Central memory CD4-positive, alpha-beta T cell (primary cell): ENCODE measurements around the gene MLXIP.
"Not testable (repeated sequence)": the region's sequence is repeated elsewhere in the genome, so short reads cannot be mapped to it uniquely, and the experiment has no call there.

ENCODE experiments used
- DNase-seq: peaks from one replicate; pipeline ENCODE4 v3.0.0; 2022

The MLXIP gene

DNA sequence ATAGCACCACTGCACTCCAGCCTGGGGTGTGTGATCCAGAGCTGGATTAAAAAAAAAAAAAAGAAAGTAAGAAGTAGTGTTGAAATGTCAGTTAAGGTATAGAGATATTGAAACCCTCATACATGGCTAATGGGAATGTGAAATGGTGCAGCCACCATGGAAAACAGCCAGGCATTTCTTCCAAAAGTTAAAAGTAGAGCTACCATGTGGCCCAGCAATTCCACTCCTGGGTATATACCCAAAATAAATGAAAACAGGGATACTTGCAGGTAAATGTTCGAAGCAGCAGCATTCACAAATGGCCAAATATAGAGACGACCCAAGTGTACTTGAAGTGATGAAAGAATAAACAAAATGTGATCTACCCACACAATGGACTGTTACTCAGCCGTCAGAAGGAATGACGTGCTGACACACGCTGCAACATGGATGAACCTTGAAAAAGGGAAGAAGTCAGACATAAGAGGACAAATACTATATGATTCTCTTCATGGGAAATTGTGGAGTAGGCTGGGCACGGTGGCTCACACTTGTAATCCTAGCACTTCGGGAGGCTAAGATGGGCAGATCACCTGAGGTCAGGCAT is 80.2 kb downstream of the MLXIP start:
- DNase-seq = no peak

DNA sequence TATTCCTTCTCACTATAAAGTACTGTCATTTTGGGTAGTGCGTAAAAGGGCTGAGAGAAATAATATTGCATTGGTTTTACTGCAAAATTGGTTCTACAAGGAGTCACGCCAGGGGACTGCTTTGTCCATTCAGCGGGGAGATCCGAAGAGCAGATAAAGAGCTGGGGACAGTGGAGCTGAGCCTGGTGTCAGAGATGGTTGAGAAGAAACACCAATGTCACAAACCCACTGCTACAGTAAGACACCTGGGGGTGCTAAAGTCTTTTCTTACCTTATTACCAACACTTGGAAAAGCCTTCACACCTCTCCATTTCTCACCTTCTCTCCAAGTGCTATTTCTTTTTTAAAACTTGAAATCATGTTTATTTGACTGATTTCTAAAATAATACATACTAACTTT is 81.3 kb downstream of the MLXIP start:
- DNase-seq = no peak

DNA sequence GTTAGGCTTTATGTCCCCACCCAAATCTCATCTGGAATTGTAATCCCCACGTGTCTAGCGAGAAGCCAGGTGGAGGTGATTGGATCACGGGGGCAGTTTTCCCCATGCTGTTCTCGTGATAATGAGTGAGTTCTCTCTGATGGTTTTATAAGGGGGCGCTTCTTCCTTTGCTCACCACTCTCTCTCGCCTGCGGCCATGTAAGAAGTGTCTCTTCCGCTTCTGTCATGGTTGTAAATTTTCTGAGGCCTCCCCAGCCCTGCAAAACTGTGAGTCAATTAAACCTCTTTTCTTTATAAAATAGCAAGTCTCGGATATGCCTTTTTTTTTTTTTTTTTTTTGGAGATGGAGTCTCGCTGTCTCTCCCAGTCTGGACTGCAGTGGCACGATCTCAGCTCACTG is 82.2 kb downstream of the MLXIP start:
- no peak for DNase-seq

DNA sequence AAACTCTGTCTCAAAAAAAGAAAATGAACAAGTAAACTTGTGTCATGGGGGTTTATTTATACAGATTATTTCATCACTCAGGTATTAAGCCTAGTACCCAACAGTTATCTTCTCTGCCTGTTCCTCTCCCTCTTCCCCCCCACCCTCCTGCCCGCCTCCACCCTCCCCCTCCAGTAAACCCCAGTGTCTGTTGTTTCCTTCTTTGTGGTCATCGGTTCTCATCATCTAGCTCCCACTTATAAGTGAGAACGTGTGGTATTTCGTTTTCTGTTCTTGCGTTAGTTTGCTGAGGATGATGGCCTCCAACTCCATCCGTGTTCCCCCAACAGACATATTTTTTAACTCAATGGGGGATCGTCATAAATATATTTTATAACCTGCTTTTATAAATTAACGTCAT is 83.1 kb downstream of the MLXIP start:
- DNase-seq = no peak

DNA sequence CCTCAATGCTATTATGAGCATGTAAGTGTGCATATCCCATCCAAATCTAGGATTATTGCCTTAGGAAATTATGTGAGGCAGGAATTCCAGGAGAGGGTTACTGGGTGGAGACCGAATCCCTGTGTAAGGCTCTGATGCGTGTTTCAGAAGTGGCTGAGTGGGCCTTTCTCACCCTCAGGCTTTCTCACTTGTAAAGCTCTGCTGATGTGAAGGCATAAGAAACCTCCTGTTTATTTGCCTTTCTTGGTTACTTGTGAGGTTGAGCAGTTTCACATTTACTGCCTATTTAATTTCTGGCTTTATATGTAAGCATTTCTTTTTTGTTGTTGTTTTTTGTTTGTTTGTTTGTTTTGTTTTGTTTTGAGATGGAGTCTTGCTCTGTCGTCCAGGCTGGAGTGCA is 84.4 kb downstream of the MLXIP start:
- DNase-seq = no peak

DNA sequence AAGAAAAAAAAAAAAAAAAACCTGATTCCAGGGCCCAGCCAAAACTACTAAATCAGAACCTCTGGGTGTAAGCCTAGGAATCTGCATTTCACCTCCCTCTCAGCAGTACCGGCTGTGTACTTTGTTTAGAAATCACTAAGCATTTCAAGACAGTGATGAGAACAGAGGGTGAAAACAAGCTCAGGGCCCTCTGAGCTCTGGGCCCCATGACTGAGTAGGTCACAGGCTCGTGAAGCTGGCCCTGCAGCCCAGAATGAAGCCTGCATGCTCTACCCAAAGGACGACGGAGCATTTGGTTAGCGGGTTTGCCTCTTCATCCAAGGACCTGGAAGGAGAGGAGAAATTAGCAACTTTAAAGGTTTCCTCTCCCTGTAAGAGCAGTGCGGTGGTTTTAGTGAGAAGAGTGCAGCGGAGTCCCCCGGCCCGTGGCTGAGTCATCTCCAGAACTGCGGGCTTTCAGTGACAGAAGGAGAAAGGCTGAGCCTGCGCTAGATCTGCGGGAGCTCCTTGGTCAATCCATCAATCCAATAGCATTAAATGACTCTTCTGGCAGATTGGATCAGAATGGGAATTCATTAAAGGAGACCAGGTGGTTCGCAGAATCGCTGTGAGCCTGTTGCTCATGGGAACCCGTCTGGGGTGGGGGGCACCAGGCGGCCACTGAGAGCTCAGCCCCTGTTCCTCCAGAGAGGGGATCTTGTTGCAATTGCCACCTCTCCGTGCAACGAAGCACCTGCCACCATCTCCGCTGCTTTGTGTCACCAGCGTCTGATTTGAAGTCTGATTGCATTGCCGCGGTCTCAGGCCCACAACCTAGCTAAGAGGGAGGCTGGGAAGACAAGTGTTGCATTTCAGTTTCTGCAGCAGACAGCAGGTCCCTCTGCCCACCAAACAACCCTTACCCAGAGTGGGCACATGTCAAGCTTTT is 88.1 kb downstream of the MLXIP start:
- no peak for DNase-seq

DNA sequence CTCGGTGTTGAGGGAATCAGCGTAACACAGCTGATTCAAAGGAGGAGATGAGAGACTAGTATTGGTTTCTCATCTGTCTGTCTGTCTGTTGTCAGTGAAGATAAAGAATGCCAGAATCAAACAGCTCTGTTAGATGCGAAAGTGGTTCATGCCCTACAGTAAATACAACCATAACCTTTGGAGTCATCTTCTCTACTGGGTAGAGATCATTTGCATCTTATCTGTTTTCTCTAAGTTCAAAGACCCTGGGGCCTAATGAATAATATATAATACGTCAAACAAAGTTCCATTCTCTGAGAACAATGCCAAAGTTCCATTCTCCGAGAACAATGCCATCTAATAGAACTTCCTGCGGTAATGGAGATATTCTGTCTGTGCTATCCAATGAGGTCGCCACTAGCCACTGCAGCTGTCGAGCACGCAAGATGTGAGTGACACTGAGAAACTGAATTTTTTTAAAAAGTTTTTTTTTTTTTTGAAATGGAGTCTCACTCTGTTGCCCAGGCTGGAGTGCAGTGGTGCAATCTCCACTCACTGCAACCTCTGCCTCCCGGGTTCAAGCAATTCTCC is 88.9 kb downstream of the MLXIP start:
- DNase-seq = no peak

DNA sequence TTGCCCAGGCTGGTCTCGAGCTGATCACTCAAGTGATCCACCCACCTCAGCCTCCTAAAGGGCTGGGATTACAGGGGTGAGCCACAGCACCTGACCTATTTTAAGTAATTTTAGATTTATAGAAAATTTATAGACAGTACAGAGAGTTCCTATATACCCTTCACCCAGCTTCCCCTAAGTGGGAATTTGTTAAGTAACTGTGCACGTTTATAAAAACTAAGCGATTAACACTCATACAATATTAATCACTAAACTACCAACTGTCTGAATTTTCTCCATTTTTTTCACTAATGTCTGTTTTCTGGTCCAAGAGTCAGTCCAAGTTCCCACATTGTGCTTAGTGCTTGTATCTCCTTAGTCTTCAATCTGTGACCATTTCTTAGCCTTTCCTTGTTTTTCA is 89.9 kb downstream of the MLXIP start:
- DNase-seq = no peak

DNA sequence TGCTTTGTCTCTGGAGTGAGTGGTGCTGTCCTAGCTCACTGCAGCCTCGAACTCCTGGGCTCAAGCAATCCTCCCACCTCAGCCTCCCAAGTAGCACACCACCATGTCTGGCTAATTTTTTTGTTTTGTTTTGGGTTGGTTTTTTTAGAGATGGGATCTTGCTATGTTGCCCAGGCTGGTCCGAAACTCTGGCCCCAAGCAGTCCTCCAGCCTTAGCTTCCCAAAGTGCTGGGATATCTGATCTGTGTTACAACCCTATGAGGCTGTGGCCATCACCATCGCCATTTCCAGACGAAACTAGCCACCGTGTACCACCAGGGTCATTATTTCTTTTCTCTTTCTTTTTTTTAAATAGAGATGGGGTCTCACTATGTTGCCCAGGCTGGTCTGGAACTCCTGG is 92.8 kb downstream of the MLXIP start:
- DNase-seq = no peak

DNA sequence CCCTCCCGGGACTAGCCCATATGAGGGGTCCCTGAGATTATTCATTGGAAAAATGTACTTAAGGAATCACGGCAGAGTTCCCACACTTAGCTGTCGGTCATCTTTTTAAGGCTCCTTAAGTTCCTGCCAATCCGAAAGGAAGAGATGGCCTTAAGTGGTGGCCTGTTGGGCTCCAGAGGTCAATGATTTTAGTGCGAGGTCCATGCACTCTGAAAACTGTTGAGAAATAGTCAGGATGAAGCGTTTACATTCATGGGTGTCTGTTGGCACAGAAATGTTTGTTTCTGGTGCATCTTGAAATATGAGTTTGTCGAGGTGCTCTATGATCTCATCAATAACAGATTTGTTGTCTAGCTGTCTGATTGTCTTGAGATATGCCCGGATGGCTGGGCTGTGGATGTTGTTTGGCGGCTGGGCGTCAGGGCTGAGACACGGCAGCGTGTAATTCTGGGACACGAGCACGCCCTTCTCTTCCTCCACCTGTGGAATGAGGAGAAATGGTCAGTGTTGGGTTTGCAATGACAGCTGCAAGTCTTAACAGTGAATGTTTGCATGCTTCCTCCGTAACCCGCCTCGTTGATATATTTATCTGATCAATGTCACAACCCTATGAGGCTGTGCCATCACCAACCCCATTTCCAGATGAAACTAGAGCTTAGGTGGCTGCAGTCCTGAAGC is 93.8 kb downstream of the MLXIP start:
- no peak for DNase-seq

DNA sequence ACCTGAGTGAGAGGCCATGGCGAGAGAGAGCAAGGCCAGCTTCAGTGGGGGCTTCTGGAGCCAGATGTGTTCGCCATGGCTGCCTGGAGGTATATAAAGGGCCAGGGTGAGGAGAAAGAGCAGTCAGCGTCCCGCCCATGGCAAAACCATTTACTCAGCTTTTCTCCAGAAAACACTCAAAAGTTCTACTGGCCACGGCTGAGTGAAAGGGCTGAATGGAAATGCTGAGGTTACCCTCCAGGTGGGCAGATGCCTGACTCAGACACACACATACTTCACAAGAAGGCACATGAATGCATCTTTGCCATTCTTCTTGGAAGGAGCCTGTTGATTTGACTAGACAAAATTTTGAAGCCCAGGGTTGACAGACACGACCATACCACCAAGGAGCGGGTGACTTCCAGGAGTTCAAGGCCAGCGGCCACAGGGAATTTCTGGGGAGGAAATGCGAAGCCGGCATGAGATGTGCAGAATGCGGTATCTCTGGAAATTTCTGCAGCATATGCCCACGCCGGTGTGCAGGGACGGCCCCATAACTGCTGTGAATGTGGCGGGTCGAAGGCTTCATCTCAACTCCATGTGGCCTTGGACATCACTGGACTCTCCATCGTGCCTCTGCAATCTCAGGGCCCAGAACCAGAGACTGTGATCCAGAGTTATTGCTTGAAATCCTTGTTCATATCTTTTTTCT is 95.7 kb downstream of the MLXIP start, which contains the start of gene IL31:
TSS of gene IL31 (minus strand) at position 67 of the 691 bp plus-strand sequence. CDS start at position 18, 49 bp downstream.
- DNase-seq = no peak

DNA sequence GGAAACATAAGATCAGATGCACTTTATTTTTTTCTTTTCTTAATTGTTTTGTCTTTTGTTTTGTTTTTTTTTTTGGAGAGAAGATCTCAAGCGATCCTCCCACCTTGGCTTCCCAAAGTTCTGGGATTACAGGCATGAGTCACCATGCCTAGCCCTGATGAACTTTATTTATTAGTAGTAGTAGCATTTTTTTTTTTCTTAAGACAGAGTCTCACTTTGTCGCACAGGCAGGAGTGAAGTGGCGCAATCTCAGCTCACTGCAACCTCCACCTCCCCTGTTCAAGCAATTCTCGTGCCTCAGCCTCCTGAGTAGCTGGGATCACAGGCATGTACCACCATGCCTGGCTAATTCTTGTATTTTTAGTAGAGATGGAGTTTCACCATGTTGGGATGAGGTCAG is 97.9 kb downstream of the MLXIP start:
- not testable (repeated sequence) for DNase-seq

DNA sequence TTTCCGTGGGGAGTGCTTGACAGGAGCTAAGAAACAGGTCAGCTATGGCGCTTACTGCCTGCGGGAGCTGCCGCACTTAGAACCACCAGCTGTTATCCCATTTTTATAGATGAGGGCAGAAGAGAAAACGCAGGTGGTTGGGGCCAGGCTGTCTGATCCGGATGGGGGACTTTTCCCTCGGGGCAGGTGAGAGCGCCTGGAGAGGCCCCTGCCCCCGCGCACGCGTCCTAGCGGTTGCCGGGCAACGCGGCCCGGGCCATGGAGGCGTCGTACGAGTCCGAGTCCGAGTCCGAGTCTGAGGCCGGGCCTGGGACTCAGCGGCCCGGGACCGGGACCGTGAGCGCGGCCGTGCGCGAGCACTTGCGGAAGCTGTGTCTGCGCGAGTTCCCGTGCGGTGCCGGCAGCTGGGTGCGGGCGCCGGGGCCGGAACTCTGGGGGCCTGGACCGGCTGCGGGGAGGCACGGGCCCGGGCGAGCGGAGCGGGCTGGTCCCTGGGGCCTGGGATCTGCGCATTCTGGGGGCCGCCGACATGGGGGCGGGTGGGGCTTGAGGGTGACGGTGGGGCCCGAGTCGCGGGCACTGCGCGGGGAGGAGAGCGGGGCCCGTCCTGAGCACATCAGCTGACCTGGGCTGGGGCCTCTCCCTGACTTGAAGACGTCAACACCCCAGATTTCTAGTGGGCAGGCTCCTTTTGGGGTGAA is 104.5 kb downstream of the MLXIP start, which contains the start of gene LRRC43:
TSS of gene LRRC43 (plus strand) at position 237 of the 701 bp plus-strand sequence. CDS start at position 259, 22 bp downstream.
- no peak for DNase-seq

DNA sequence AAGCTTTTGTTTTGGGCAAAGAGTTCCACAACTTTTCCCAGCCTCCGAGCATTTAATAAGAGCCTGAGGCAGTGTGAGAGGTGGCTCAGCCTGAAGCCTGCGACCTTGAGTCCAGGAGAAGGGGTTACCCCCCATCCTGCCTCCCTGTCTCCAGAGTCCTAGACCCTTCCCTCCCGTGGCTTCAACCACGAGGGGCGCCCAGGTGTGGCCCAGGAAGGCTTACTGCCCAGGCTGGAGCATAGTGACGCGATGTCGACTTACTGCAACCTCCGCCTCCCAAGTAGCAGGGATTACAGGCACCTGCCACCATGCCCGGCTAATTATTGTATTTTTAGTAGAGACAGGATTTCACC is 105.0 kb downstream of the MLXIP start:
- DNase-seq = no peak

DNA sequence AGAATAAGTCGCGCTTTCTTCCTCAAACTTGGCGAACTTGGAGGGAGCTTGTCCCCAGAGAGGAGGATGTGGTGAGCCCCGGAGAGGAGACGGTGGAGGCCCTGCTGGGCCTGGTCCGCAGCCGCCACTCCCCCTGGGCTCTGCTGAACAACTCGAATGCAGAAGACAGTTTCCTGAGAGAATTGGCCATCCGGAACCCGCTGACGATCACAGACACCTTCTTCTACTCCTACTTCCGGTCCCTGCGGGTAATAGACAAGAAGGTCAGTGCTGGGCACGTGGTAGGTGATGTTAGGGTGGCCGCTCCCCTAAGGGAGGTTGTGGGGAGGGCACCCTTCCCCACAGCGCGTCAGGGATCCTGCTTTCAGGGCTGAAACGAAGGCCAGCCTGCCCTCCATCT is 106.0 kb downstream of the MLXIP start:
- no peak for DNase-seq

DNA sequence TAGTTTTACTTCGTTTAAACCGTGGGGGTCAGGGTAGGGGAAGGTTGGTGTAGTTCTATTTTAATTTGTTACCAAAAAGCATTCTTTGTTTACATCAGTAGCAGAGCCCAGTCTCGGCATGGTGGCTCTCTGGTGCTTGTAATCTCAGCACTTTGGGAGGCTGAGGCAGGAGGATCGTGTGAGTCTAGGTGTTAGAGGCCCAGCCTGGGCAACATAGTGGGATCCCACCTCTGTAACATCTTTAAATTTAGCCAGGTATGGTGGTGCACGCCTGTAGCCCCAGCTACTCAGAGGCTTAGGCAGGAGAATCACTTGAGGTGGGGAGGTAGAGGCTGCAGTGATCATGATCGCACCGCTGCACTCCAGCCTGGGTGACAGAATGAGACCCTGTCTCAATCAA is 106.5 kb downstream of the MLXIP start:
- DNase-seq = no peak

DNA sequence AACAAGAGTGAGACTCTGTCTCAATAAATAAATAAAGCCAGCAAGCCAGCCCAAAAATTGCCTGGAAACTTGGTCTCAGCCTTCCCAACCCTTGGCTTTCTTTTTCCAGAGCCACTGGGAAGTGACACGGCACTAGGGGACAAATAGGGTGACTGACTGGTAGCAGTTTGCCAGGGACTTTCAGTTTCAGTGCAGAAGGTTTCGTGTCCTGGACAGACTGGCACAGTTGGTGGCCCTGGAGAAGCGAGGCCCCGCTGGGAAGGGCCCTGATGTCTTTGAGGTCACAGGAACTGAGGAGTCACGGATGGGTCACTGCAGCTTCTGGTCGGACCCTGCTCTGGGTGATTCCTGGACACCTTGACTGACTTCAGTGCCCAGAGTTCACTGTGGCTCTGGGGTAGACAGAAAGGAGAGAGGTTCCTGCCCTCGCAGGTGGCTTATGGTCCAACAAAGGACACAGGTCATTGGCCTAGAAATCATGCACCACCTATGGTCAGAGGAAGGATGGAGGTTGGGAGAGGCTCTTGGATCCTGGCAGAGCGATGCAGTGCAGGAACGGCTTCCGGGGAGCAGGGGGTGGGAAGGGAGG is 107.0 kb downstream of the MLXIP start:
- DNase-seq = no peak

DNA sequence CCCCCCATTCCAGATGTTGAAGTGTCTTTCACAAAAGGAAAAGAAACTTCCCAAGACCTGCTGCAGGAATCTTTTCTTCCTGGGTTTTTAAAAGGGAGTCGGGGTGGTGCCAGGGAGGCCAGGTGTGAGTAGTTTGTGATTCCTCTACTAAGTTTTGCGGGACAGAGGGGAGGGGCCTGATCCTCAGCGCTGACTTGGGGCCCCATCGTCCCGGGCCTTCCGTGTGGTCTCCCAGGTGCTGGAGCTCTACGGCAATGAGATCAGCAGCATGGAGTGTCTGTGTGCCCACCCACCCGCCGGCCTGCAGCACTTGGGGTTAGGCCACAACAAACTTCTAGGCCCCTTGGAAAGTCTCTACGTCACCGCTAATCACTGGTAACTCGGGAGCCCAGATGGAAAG is 108.9 kb downstream of the MLXIP start:
- DNase-seq = no peak

DNA sequence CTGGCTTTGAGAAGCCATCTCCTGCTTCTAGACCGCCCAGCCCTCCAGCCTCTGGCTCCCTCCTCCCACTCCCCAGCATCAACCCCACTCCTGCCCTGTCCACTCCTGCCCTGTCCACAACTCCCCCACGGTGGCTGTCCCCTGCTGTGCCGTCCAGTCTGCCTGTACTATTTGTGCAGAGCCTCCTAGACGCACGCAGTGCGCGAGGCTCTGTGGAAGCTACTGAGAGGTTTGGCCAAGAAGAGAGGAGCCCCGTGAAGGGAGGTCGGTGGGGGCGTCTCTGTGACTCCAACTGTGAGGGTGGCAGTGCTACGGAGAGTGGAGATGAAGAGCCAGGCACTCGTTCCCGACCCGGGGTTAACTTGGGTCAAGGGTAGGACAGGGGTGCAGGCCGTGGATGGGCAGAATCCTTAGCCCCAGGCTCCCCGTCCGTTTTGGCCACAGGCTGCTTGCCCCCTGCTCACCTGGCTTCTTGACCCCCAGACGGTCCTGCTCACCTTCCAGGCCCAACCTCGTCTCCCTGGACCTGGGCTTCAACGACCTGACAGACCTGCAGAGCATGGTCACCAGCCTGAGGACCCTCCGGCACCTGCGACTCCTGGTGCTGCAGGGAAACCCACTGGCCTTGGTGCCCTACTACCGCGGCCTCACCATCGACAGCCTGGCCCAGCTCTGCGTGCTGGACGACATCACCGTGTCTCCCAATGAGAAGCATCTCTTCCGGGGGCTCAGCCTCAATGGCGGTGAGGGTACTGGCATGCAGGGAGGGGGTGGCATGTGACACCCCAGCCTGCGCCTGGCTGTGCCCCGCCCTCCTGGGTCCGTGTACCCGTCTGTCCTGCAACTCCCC is 111.3 kb downstream of the MLXIP start:
- no peak for DNase-seq

DNA sequence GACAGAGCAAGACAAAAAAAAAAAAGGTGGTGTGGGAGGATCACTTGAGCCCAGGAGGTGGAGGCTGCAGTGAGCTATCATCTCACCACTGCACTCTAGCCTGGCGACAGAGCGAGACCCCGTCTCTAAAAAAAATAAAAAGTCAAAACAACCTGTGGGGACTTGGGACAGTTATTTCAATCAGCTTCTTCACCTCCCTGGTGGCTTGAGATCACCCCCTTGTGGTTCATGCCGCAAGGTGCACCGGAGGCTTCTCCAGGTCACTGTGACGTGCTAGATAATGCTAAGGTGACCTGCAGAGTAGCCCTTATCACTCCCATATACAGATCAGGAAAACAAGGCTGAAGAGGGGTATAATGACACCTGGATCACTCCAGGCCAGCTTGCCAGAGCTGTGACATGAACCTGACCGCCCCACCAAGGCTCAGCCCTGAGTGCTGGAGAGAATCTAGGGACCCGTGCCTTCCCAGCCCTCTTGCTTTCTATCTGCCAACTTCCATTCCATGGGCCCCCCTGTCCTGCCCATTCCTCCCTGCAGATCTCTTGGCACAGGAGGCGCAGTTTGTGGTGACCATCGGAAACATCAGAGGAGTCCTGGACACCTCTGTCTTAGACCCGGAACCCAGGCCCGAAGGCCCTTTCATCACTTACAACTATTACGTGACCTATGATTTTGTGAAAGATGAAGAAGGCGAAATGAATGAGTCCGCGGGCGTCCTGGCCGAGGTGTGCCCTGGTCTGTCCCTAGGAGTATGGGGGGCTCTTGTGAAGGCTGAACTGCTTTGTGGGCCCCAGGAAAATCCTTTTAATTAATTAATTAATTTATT is 112.5 kb downstream of the MLXIP start:
- DNase-seq = peak; percentile 47
